Medulla oblongata (tissue), 1 donor: Measurements from ENCODE around the gene EPS15.
A peak's percentile ranks its signal among the peaks of the same experiment; 100 is the strongest.
"Not testable (repeated sequence)": the region's sequence is repeated elsewhere in the genome, so short reads cannot be mapped to it uniquely, and the experiment has no call there.

Experiments used
- DNase-seq: peaks from one replicate; pipeline ENCODE4 v3.0.0-alpha.2; 2015; ENCODE audit errors: extremely low spot score

The EPS15 gene

GRCh38 chr1:51519048-51519864 is at the start of gene EPS15:
Gene EPS15, minus strand, starts transcription at chr1:51519266. Its CDS starts 35 bp downstream, at chr1:51519231.
- peak; percentile 69 for DNase-seq

GRCh38 chr1:51568231-51568935 is 49.3 kb upstream of the EPS15 start:
- DNase-seq, result no peak

- no peak for DNase-seq
These were observed 48.6 kb upstream of the EPS15 start for GRCh38 chr1:51567653-51568052.

GRCh38 chr1:51566260-51566659 is 47.2 kb upstream of the EPS15 start:
- DNase-seq, result no peak

- DNase-seq, result no peak
These were observed 45.9 kb upstream of the EPS15 start for GRCh38 chr1:51565009-51565408.

GRCh38 chr1:51564124-51564523 is 45.1 kb upstream of the EPS15 start:
- no peak for DNase-seq

- no peak for DNase-seq
These were observed 42.6 kb upstream of the EPS15 start for GRCh38 chr1:51561702-51562101.

- DNase-seq, result not testable (repeated sequence)
These were observed 41.8 kb upstream of the EPS15 start for GRCh38 chr1:51560895-51561294.

GRCh38 chr1:51560034-51560433 is 41.0 kb upstream of the EPS15 start:
- no peak for DNase-seq

GRCh38 chr1:51559501-51559900 is 40.4 kb upstream of the EPS15 start:
- no peak for DNase-seq

GRCh38 chr1:51559064-51559500 is 40.0 kb upstream of the EPS15 start:
- DNase-seq, result no peak

GRCh38 chr1:51558375-51558924 is 39.4 kb upstream of the EPS15 start:
- no peak for DNase-seq

- DNase-seq, result no peak
These were observed 38.1 kb upstream of the EPS15 start for GRCh38 chr1:51557168-51557567.

- DNase-seq, result no peak
These were observed 37.0 kb upstream of the EPS15 start for GRCh38 chr1:51555866-51556619.

GRCh38 chr1:51553911-51554310 is 34.8 kb upstream of the EPS15 start:
- no peak for DNase-seq

GRCh38 chr1:51552929-51553807 is 34.1 kb upstream of the EPS15 start:
- DNase-seq, result no peak

GRCh38 chr1:51551848-51552296 is 32.8 kb upstream of the EPS15 start:
- no peak for DNase-seq

- peak; percentile 33 for DNase-seq
These were observed 32.0 kb upstream of the EPS15 start for GRCh38 chr1:51551081-51551480.

GRCh38 chr1:51549901-51550300 is 30.8 kb upstream of the EPS15 start:
- no peak for DNase-seq

GRCh38 chr1:51549016-51549619 is 30.1 kb upstream of the EPS15 start:
- DNase-seq, result peak; percentile 49
